NCI-H2029 (cell line): ENCODE data around the gene RALBP1.
A peak's percentile ranks its signal among the peaks of the same experiment; 100 is the strongest.

Experiments used
- DNase-seq: peaks from one replicate; lab custom pipeline; 2025; lab: John Stamatoyannopoulos, UW

RALBP1 gene

DNA sequence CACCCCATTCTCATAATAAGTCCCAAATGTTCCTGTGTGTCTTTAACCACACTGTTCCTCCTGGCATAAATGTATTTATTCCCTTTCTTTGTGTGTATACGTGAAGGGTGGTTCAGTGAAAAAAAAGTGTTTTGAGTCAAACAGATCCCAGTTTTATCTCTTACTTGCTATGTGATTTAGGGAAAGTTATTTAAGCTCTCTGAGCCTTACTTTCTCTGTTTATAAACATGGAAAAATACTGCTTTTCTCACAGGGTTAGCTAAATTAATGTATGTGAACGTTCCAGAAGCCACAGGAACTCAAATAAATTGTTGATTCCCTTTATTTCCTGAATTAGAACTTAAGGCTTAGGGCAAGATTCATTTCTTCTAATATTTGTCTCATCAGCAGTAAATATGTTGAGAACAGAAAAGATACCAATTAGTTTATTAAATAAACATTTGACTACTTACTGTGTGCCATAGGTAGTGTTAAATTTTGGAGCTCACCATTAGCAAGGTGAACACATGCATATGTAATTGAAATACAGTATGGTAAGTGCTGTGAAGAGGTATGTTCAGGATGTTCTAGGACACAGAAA, 33.2 kb downstream of the RALBP1 start:
- no peak for DNase-seq

DNA sequence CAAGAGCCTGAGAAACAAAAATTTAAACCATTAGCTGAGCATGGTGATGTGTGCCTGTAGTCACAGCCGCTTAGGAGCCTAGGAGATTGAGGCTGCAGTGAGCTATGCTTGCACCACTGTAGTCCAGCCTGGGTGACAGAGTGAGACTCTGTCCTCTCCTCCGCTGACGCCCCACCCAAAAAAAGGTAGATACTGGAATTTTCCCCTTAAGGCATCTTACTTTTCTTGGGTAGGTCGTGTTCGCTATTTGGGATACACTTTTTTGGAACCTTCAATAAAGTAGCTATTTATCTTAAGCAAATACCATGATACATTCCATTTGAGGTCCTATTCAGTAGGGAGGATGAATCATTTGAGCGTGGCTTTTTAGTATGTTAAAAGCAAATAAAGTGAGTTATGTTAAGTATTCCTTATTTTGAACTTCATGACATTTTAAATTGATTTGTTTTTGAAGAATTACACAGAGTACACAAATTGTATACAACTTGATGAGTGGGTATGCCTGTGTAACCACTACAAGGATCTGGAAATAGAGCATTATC, 38.7 kb downstream of the RALBP1 start:
- DNase-seq = no peak

DNA sequence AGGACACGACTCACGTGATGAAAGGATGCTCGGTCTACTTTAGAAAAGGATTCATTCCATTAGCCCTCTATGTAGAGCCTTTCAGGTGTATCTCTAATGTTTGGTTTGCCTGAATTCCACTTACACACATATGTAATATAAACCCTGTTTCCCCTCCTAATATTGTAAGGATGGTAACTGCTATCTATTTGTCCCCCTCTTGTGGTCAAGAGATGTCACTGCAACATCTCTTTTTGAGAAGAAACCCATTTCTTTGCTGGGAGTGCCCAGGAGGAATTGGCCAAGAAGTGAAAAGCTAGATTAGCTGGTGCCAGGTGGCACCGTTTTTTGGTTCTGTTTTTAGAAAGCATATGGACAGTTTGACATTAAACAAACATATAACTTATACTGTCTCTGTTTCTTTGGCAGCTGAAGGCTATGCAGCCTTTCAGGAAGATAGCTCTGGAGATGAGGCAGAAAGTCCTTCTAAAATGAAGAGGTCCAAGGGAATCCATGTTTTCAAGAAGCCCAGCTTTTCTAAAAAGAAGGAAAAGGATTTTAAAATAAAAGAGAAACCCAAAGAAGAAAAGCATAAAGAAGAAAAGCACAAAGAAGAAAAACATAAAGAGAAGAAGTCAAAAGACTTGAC, 41.2 kb downstream of the RALBP1 start:
- peak; percentile 34 for DNase-seq

DNA sequence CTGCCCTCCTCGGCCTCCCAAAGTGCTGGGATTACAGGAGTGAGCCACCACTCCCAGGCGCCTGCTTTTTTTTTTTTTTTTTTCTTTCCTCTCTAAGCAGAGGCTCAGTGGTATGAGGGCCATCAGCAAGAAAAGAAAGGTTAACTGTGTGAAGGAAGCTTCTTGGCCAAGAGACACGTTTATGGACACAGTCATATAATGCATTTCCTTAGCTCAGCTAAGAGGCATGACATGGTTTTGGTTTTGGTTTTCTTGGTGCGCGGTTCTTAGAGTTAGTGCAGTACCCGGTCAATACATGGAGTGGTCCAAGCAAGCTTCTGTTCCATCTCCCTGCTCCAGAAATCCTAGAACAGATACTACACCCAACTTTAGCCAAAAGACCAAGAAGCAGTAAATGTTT, 42.6 kb downstream of the RALBP1 start:
- no peak for DNase-seq

DNA sequence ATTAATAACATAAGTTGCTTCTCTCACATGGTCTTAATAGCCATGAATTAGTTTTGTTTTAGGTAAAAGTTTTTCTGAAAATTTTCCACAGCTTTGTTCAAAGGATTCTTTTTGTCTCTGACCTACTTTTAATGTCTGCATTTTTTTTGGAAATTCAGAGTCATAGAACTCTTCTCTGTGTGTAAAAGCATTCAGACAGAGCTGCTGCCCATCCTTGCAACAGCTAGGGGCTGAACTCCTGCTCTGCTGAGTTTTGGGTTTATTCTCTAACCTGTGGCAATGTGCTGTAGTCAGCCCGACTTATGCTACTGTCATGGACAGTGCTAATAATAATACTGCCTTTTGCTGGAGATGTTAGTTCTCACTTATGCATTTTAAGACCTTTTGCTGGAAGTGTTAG, 44.1 kb downstream of the RALBP1 start:
- DNase-seq = no peak

DNA sequence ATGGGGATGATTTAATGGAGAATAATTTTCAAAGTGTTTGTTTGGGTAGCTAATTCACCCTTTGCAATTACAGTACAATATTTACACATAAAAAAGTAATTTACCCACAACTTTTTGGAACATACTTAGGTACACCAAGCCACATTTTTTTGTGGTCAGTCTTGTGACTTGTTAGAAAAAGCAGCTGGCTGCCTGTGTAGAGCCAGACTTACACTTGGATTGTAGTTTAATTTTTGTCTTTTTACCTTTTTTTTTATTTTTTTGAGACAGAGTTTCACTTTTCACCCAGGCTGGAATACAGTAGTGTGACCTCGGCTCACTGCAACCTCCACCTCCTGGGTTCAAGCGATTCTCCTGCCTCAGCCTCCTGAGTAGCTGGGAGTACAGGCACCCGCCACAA, 45.4 kb downstream of the RALBP1 start:
- DNase-seq = no peak

DNA sequence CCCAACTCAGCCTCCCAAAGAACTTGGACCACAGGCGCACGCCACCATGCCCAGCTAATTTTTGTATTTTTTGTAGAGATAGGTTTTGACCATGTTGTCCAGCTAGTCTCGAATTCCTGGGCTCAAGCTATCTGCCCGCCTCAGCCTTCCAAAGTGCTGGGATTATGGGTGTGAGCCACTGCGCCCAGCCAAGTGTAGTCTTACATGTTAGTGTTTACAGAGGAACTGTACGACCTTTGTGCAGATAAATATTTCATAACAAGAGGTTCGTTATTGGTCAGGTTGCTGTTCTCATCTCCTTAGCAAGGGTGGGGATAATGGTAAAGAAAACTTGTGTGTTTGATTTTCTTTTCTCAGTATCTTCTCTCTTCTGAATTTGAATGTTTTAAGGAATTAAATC, 46.5 kb downstream of the RALBP1 start:
- no peak for DNase-seq

DNA sequence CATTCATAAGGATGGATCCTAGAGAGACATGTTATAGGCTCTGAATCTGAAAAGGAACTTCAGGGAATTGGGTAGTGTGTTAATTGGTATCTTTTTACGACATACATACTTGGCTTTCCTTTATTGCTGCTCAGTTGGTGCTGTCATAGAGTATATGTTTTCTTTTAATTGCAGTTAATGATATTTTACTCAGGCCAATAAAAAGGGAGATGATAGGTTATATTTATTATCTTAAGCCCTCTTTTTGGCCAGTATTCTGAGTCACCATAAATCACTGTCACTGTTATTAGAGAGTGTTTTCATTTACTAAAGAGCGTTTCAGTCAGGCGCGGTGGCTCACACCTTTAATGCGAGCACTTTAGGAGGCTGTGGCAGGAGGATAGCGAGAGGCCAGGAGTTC, 47.6 kb downstream of the RALBP1 start:
- no peak for DNase-seq

DNA sequence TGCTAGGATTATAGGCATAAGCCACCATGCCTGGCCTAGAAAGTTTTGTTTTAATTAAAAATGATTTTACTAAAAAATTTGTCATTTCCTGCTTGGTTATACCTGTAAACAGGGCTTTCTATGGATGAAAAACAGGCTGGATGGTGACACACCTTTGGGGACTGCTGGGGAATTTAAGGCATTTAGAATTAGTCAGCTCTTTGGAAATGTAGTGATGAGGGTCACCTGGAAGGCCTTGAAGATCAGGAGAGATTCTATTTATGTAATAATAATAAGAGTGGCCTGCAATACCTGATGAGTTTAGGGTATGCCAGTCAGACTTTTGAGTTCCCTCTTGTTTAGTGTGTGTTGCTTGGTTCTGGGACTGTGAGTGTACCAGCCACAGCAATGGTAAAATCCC, 51.1 kb downstream of the RALBP1 start:
- DNase-seq = no peak

DNA sequence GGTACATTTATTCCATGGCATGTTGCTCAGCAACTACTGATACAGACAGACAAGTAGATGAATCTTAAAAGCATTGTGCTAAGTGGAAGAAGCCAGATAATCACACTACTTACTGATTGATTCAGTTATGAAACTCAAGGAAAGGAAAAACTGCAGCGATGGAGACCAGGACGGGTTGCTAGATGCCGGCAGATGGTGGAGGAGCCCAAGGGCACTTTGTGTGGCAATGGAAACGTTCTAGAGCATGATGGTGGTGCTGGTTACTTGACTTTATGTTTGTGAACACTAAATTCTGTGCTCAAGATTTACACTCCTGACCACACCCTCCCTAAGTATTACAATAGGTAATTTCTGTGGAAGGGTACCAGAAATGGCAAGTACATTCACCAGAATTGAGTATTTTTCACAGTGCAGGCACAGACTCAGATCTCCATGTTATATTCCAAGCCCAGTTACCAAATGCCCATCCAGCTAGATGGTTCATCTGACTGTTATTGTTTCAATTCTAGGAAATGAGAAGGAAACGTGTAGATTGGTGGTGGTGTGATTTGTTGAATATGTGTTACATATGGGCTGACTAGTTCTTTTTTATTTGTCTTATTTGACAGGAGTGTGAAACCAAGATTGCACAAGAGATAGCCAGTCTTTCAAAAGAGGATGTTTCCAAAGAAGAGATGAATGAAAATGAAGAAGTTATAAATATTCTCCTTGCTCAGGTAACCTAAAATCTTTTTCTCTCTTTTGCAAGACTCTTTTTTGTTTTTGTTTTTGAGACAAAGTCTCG, 55.1 kb downstream of the RALBP1 start:
- DNase-seq = no peak

DNA sequence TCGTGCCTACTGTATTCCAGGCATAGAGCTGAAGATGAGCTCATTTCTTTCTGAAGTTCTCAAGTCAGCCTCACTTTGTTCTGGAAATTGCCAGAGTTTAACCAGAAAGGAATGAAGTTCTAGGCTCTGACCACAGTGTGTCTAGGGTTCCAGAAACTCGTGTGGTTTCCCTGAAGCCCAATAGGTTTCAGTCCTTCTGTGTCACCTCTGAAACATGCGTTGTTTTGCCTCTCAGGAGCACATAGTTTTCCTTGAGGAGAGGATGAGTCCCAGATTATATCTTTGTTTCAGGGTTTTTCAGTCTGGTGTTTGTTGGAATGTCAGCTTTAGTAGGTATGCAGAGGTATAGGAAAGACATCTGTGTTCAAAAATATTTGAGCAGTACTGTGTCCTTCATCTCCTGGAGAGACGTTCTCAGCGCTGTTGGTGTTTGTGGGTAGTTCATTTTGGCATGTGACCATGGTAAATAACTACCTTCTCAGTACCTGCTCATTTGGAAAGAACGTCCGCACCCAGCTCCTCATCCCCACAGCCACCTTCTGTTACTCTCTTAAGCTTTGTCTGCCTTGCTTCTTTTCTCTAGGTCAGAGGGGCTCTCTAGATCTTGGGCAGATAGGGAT, 56.6 kb downstream of the RALBP1 start:
- no peak for DNase-seq

DNA sequence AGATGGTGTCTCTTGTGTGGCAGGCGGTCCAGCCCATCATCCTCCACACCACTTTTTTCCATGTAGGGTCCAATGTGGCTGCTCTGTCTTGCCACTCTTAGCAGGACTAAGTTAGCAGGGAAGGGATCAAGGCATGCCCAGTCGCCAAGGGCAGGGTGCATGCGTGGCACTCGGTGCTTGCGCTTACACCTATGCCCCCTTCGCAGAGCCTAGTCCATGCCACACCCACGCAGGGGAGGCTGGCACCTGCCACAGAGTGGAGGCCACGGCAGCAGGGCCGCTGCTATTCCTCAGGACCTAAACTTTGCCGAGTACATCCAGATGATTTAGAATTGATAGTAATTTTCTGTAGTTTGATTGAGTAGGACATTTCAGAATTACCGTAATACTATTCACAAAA, 59.5 kb downstream of the RALBP1 start:
- DNase-seq = no peak

DNA sequence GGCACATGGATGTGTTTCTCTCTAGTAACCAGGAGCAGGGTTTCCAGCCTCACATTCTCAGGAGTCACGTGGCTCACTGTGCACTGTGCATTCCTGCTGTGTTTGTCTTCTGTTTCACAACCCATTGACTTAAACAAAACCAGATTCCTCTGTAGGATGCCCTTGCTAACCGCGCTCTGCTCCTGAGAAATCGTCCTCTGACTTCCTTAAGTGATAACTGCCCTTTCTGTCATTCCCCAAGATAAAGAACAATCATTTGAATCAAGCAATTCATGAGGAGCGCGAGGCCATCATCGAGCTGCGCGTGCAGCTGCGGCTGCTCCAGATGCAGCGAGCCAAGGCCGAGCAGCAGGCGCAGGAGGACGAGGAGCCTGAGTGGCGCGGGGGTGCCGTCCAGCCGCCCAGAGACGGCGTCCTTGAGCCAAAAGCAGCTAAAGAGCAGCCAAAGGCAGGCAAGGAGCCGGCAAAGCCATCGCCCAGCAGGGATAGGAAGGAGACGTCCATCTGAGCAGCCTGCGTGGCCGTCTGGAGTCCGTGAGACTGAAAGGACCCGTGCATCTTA, 60.2 kb downstream of the RALBP1 start:
- no peak for DNase-seq

DNA sequence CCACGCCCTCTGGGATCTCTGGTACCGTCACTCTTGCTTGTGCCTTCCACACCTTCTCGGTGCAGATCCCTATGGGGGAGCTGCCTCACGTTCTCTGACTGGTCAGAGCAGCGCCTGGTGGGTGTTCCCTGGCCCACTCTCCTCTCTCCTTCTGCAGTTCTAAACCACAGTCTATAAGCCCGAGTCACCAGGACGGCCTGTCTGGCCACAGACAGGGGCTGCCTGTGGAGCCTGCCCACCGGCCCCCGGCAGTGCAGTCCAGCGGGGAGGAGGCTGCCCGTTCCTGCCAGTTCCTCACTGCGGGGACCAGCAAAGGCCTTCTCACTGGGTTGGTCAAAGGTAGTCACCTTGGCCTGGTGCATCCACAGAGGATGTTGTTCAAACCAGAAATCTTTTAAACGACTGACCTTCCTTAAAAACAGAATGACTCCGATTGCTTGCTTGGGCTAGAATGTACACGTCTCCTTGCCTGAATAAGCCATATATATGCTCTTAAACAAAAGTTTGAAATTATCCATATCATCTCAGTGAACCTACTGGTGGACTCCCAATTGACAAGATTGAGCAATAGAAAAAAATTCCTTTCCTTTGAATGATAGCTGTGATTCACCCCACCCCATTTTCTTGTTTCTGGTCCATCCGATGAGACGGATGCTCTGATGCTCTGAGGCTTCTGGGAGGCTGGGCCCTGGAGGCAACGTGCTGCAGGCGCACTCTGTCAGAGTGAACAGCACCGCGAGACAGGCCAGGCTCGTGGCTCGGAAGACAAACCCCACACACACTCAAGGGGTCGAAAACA, 61.2 kb downstream of the RALBP1 start:
- no peak for DNase-seq

DNA sequence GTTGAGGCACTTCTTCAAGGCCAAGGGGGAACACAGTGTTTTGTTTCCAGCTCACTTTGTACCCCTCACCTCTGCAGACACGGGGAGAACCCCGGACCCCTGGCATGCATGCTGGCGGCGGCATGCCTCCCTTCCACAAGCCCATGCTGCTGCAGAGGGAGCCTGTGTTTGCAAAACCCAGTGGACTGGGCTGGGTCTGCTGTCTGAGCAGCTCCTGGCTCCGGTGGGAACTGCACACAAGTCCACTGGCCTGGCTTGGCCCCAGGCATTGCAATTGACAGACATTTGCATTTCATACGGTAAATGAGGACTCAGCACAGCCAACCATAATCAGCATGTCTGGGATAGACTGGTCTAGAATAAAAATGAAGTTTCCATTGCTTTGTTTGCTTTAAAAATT, 62.4 kb downstream of the RALBP1 start:
- DNase-seq = no peak

DNA sequence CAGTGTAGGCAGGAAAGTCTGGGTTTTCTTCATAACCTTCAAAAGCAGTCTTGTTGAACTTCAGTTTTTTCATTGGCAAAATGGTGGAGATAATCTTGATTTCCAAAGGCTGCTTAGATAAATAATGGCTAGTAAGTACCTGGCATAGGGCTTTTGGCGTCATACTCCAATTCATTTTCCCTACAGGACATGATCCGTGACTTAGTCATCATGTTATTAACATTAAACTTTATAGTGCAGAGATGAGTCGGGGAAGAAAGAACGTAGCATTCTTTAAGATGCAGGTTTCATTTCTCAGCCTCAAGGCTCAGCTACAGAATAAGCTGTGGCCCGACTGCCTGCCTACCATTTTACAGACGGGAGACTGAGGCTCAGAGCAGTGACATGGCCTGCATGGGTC, 64.0 kb downstream of the RALBP1 start:
- no peak for DNase-seq

DNA sequence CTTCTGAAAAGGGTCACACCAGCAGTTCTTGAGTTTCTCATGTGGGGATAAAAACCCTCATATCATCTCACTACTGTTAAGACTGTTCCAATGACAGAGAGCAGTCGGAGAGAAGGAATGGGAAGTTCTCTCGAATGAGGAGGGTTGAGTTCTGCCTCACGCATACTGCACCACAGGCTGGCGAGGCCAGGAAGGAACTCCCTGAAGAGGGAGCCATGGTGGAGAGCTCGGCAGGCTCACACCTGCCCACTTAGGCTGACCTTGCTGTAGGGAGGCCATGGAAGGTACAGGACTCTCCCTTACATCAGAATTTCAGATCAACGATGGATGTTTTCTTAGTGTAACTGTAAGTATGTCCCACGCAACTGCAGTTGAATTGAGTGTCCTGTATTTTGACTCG, 64.6 kb downstream of the RALBP1 start:
- no peak for DNase-seq

DNA sequence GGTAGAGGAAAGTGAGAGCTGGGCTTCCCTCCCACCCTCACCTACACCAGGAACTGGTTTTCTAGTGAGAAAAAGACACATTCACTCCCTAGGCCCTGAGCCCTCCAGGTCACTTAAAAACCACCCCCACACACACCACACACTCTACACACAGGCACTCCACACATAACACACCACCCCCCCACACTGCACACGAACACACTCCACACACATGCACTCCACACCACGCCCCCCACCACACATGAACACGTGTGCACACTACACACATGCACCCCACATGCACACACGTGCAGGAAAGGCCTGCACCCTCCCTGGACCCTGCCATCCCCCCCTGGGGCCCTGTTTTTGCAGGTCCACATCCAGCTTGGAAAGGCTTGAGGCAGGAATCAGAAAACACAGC, 67.6 kb downstream of the RALBP1 start:
- no peak for DNase-seq

DNA sequence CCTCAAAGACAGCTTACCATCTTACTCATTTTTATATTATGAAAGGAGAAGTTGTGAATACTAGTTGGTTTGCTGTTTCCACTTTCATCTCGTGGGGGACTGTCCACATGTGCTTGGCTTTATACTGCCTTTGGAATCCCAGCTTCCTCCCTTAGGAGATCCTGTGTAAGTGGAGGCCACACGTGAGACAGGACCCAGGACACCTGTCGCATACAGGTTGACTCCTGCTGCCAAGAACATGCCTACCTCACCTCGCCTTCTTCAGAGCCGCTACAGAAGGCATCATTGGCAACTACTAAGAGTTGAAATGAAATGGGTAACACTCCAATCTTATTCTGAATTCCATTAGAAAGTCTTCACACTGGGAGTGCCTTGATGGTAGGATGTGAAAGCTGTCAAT, 69.7 kb downstream of the RALBP1 start:
- DNase-seq = no peak

DNA sequence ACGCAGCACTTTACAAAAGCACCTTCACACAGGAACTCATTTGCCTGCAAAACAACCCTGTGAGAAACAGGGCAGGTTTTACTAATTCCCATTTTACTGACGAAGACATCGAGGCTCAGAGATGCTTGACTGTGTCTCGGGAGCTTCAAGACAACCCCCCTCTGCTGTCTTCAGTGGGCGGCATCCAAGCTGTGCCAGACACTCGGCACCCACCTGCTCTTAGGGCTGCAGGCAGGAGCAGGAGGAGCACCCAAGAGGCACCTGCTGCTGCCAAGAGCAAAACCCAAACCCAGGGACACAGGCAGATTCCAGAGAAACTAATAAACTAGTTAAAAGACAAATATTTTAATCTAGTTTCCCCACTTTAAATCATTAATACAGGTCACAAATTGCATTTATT, 71.2 kb downstream of the RALBP1 start:
- DNase-seq = no peak

DNA sequence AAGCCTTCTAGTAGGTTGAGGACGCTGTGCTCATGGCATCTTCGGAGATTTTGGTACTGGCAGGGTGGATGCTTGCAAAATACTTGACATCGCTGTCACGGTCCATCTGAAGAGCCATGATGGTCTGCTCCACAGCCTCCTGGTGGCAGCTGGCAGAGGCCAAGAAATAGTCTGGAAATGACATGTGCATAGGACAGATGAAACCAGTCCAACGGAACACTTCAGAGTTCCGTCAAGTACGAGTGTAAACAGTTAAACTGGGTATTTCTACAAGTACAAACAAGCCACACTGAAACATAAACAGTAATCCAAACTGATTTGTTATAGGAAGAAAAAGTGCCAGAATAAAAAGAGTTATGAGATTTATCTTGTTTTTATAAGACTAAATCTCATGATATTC, 72.5 kb downstream of the RALBP1 start:
- peak; percentile 71 for DNase-seq

DNA sequence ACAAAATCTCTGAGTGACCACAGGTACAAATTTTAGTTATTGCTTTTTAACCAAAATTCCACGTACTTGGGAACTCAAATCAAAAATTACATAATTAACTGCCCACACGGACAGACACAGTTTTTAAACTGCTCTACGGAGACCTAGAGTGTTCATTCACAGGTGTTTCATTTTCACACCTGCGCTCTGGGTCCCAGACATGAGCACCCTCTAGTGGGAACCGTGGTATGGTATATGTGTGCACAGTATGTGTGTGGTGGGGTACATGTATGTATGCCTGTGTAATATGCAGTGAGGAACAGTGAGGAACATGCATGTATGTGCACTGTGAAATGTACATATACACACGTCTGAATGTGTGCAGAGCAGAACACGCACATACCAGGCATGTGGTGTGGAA, 74.1 kb downstream of the RALBP1 start:
- no peak for DNase-seq
